ENCODE data around the gene SGMS2. TPM values are rescaled to one million over a fixed set of nuclear protein-coding genes. Genes with fewer than 3 reads are reported as not detected.
"Not testable (repeated sequence)": the region's sequence is repeated elsewhere in the genome, so short reads cannot be mapped to it uniquely, and the experiment has no call there.

SGMS2 gene
- total RNA-seq, 1 experiment from 2014 or later: 0.72 TPM

DNA sequence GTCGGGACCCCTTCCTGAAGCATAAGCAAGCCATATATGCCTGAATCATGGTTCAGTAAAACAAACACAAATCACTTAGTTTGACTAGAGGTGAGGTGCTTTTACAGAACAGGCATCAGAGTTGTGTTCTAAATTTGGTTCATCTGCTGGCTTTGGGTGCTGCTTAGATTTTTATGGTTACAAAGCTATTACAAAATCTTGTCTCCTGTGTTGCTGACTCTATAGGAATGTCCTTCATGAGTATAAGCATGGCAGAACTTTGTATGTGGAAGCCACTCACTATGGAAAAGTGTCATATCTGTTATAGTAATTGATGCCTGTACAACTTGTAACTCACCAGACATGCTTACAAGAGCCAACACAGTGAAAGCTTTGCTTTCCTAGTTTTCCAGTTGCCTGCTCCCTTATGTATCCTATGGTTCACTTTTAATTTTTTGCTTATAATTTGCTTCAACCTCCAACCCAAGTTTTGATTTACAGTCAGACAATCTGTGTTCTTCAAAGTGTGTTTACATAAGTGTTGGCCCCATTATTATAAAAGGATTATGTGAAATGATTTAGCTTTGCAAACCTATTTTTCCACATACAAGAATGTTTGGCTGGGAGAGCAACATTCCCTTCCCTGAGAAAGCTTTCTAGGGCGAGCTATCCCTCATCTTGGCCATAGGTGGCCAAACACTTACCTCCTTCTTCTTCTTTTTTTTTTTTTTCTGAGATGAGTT, 76.6 kb downstream of the SGMS2 start:
- POLR2A ChIA-PET: interaction anchor here (0.7 kb wide), 1 partner anchor 219 kb away, joined by 4 read pairs; no protein-coding TSS in a partner anchor

DNA sequence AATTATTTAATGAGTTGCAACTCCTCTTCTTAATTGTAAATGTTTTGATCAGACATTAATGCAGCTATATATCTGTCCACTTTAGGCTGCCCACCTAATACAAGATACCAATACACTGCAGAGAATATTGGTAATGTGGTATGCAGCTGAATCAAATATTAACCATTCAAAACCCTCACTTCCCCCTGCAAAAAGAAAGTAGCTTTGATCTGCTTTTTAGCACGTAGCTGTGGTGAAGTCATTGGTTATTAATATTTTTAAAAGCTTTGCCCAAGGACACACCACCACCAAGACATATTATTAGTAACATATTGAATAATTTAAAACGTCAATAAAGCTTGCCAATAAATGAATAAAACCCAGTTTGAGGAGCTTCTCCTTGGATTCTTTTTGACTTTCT, 78.0 kb downstream of the SGMS2 start:
- H3K27ac Mint-ChIP-seq: no peak overlapping the region
- ChIA-PET POLR2A (no interaction called here), CTCF (interaction anchor here (1.5 kb wide), 1 partner anchor 144 kb away, joined by 6 read pairs; no protein-coding TSS in a partner anchor)
- DNase-seq (ENCODE audit: low spot score) (no peak), ATAC-seq (no peak)
- TF ChIP-seq ZNF423 (CRISPR knock-in tag; IDR thresholded peaks at IDR 0.05) (no peak), GABPB1 (CRISPR knock-in tag; IDR thresholded peaks at IDR 0.05) (no peak), ATF1 (CRISPR knock-in tag; IDR thresholded peaks at IDR 0.05) (no peak), ZBTB21 (CRISPR knock-in tag; IDR thresholded peaks at IDR 0.05; ENCODE audit: borderline replicate concordance) (no peak), FOXK1 (CRISPR knock-in tag; IDR thresholded peaks at IDR 0.05) (no peak), ZNF396 (CRISPR knock-in tag; IDR thresholded peaks at IDR 0.05; ENCODE audit: borderline replicate concordance) (no peak), ZNF232 (CRISPR knock-in tag; IDR thresholded peaks at IDR 0.05) (no peak), SMAD3 (CRISPR knock-in tag; IDR thresholded peaks at IDR 0.05; ENCODE audit: borderline replicate concordance) (no peak), JUN (CRISPR knock-in tag; IDR thresholded peaks at IDR 0.05) (no peak)
- H3K4me3 Mint-ChIP-seq: no peak overlapping the region
- peaks cover 8% of the 10 kb centered on the region for H3K27me3 Mint-ChIP-seq (ENCODE audit: low read depth)
- peaks cover 13% of the 10 kb centered on the region for H3K36me3 Mint-ChIP-seq
- peaks cover 19% of the 10 kb centered on the region for H3K4me1 Mint-ChIP-seq
- H3K9me3 Mint-ChIP-seq: peaks cover 18% of the 10 kb centered on the region

More for the DNA sequence above, 76.6 kb downstream of the SGMS2 start:
- Mint-ChIP-seq H3K27me3 (ENCODE audit: low read depth) (peaks cover 8% of the 10 kb centered on the region), H3K9me3 (peaks cover 18% of the 10 kb centered on the region), H3K27ac (no peak overlapping the region), H3K4me1 (peaks cover 8% of the 10 kb centered on the region), H3K4me3 (no peak overlapping the region), H3K36me3 (peaks cover 13% of the 10 kb centered on the region)
- TF ChIP-seq JAZF1 (CRISPR knock-in tag; IDR thresholded peaks at IDR 0.05): no peak
- TF ChIP-seq, protein P1, sequence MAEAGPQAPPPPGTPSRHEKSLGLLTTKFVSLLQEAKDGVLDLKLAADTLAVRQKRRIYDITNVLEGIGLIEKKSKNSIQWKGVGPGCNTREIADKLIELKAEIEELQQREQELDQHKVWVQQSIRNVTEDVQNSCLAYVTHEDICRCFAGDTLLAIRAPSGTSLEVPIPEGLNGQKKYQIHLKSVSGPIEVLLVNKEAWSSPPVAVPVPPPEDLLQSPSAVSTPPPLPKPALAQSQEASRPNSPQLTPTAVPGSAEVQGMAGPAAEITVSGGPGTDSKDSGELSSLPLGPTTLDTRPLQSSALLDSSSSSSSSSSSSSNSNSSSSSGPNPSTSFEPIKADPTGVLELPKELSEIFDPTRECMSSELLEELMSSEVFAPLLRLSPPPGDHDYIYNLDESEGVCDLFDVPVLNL (CRISPR knock-in tag; IDR thresholded peaks at IDR 0.05; ENCODE audit: borderline replicate concordance, low read depth): no peak
- TF ChIP-seq HMGA2 (CRISPR knock-in tag; IDR thresholded peaks at IDR 0.05): no peak
- TF ChIP-seq GRHL2 (CRISPR knock-in tag; IDR thresholded peaks at IDR 0.05; ENCODE audit: insufficient replicate concordance, severe bottlenecking): no peak
- TF ChIP-seq PREB (CRISPR knock-in tag; IDR thresholded peaks at IDR 0.05; ENCODE audit: borderline replicate concordance): no peak
- TF ChIP-seq JUN (CRISPR knock-in tag; IDR thresholded peaks at IDR 0.05): no peak
- no peak for TF ChIP-seq NFATC4 (CRISPR knock-in tag; IDR thresholded peaks at IDR 0.05)
- TF ChIP-seq ZNF671 (CRISPR knock-in tag; IDR thresholded peaks at IDR 0.05): no peak
- TF ChIP-seq, protein P2, sequence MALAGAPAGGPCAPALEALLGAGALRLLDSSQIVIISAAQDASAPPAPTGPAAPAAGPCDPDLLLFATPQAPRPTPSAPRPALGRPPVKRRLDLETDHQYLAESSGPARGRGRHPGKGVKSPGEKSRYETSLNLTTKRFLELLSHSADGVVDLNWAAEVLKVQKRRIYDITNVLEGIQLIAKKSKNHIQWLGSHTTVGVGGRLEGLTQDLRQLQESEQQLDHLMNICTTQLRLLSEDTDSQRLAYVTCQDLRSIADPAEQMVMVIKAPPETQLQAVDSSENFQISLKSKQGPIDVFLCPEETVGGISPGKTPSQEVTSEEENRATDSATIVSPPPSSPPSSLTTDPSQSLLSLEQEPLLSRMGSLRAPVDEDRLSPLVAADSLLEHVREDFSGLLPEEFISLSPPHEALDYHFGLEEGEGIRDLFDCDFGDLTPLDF (CRISPR knock-in tag; IDR thresholded peaks at IDR 0.05): no peak
- DNase-seq (ENCODE audit: low spot score) (no peak), ATAC-seq (no peak; the same call in 1 of the 2 replicates)
- CTCF ChIA-PET: interaction anchor here (0.6 kb wide), 1 partner anchor 143 kb away, joined by 3 read pairs; no protein-coding TSS in a partner anchor

- H3K4me3 Mint-ChIP-seq; CTCF ChIA-PET; H3K27ac Mint-ChIP-seq; POLR2A ChIA-PET; DNase-seq (ENCODE audit: low spot score); ATAC-seq: not testable (repeated sequence)
- Mint-ChIP-seq H3K36me3 (peaks cover 13% of the 10 kb centered on the region), H3K9me3 (peaks cover 25% of the 10 kb centered on the region), H3K27me3 (ENCODE audit: low read depth) (peaks cover 12% of the 10 kb centered on the region), H3K4me1 (peaks cover 31% of the 10 kb centered on the region)
These were observed 80.3 kb downstream of the SGMS2 start for GRCh38 chr4:107905082-107905481.
